HG02981 (cell line): Measurements from ENCODE around the gene QSOX1.

Experiments
- ATAC-seq: cut with Tn5 transposase; IDR thresholded peaks from one replicate; pipeline ENCODE4 v1.9.1; 2021; ENCODE audit warnings: mild to moderate bottlenecking, moderate library complexity; ENCODE audit not compliant: unreplicated experiment

Gene QSOX1

DNA sequence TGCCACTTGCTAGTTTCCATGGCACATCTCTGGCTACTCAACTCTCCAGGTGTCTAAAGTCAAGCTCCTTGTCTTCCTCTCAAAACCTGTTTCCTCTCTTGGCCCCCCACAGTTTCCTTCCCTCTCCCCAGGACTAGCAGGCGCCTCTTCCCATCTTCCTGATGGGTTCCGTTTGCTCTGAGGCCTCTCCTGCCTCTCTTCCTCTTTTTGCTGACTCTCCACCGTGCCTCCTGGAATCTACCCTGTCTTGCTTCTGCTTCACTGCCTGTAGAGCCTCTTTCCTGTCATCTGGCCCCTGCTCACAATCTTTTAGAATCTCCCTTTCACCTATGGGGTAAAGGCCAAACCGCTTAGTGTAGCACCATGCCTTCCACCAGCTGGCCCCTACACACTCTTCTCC lies 53.6 kb downstream of the QSOX1 start:
- no peak for ATAC-seq

GRCh38 chr1:180210008-180210620 lies 55.4 kb downstream of the QSOX1 start:
- no peak for ATAC-seq

GRCh38 chr1:180211156-180211859 lies 56.6 kb downstream of the QSOX1 start:
- ATAC-seq = no peak

DNA sequence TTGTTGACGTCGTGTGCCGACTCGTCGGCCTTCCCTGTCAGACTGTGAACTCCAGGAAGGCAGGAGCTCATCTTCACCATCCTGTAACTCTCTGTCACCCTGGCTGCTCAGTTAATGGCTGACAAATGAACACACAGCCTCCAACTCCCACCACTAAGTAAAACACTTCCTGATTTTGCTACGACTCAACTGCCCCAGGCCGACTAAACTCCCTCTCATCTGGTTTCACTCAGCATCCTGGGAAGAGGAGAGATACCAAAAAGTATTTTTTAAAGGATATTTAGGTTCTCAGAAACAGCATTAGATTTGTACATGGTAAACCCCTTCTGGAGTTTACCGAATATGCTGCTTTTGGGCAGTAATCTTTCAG lies 57.2 kb downstream of the QSOX1 start:
- ATAC-seq = no peak

DNA sequence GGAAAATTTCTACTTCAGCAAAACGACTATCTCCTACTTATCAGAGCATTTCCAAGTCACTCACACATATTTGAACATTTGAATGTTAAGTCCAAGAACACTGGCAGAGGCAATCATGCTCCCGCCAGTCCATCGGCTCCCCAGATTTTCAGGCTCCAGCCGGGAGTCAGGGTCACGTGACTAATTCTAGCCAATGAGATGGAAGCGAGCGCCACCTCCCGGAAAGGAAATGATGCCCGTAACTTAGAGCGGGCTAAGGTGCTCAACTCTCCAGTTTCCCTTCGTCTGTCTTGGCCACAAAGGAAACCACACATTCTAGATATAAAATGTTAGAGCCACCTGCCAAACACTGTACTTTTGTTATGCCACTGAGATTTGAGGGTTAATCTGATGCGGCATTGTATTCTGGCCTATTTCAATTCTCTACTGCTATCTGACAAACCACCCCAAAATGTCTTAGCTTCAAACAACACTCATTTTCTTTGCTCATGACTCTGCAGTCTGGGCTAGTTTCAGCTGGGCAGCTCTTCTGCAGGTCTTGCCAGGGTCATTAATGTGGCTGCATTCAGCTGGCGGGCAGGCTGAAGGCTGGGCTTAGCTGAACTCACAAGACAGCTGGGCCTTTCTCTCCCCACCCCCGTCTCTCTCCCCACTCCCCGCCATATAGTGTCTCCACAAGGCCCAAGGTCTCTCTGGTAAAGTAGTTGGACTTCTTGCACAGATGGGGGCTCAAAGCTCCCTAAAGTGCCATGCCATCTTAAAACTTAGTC lies 58.9 kb downstream of the QSOX1 start:
- ATAC-seq = no peak

- no peak for ATAC-seq
Measured at GRCh38 chr1:180215856-180216625, 61.4 kb downstream of the QSOX1 start.

DNA sequence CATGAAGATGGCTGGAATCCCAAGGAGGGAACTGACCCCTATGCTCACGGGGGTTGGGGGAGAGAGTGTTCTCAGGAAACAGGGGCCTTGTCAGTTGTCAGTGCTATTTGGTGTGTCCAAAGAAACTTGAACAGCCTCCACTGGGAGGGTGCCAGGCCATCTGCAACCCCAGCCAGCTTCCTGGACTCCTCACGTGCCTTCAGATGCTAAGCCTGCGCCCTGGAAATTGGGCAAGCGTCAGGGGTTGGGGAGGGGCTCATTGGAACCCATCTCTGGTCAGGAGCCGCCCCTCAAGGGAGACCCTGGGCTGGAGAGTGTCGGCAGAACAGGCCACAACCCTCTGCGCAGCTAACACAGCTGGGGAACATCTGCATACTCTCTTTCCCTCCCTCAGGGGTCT lies 62.3 kb downstream of the QSOX1 start:
- ATAC-seq = no peak

- ATAC-seq = no peak
Measured at GRCh38 chr1:180218806-180219765, 64.4 kb downstream of the QSOX1 start.

GRCh38 chr1:180219776-180220175 lies 65.1 kb downstream of the QSOX1 start:
- ATAC-seq = no peak

- ATAC-seq = no peak
Measured at GRCh38 chr1:180221462-180221861, 66.8 kb downstream of the QSOX1 start.

- no peak for ATAC-seq
Measured at GRCh38 chr1:180224902-180225301, 70.2 kb downstream of the QSOX1 start.

GRCh38 chr1:180225403-180225802 lies 70.7 kb downstream of the QSOX1 start:
- ATAC-seq = no peak

GRCh38 chr1:180227861-180228647 lies 73.4 kb downstream of the QSOX1 start:
- no peak for ATAC-seq

DNA sequence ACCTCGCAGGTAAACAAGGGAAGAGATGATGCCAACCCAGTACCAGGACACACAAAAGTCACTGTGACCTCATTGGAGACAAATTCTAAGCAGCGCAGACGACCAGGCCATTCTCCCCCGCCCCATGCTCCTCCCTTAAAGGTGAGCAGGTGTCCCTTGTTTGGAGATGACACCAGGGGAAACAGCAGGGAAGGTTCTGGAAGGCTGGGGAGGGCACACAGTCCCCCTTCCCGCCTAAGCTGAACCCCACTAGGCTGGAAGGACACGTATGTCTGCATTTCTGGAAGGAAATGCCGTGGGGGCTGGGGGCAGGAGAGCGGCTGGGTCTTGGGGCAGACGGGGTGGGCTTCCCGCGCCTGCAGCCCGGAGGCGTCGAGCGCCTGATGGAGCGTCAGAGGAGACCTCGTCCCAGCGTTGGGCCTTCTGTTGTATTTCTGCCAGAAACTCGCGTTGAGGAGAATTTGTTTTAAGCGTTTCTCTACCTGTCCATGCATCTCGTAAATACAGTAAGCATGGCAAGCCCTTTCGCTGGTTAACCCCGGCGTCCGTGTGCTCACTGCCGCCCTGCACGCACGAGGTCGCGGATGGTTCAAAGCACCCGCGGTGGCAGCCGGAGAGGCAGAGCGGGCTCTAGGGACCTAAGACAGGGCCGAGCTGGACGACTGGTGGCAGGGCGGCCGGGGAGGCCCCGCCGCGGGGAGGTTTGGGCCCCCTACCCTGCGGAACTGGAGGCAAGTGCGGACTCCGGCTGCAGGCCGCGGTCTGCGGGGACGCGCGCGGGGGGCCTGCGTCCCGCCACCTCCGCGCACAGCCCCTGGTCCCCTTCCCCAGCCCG lies 74.2 kb downstream of the QSOX1 start:
- ATAC-seq = peak; percentile 11

DNA sequence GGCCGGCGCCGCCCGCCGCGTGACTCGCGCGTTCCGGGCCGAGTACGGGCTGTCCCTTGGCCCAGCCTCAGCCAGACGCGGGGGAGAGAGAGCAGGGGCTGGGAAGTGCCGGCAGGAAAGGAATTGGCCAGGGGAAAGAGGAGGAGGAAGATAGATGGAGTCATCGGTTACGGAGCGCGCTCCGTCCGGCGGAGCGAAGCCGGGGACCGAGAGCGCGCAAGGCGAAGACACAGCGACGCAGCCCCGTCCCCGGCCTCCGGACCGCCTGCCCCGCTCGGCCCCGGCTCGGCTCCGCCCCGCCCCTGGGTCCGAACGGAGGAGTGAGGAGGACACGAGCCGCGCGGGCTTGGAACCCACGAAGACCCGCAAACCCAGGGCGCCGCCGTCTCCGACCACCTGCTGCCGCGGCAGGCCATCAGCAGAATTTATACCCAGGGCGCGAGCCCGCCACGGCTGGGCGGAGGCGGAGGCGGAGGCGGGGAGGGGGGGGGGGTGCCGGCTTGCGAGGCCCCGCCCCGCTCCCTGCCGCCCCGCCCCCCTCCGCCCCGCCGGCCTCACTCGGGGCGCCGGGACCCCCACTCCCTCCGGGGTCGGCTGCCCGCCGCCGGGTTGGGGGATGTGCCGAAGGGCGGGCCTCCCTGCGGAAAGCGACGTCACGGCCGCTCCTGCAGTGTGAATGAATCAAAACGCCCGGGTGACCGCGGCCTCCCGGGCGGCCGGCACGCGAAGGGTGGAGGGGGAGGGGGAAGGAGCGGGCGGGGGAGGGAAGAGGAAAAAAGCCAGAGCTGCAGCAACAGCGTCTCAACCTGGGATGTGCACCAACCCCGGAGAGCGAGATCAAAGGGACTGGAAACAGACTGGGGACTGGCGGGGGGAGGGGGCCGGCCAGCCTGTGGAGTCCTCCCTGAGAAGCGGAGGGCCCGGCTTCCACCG lies 75.1 kb downstream of the QSOX1 start, which contains the start of gene LHX4:
TSS of gene LHX4 (plus strand) at position 782 of the 933 bp plus-strand sequence. CDS start 266 bp downstream, outside the sequence.
- peak; percentile 37 for ATAC-seq

DNA sequence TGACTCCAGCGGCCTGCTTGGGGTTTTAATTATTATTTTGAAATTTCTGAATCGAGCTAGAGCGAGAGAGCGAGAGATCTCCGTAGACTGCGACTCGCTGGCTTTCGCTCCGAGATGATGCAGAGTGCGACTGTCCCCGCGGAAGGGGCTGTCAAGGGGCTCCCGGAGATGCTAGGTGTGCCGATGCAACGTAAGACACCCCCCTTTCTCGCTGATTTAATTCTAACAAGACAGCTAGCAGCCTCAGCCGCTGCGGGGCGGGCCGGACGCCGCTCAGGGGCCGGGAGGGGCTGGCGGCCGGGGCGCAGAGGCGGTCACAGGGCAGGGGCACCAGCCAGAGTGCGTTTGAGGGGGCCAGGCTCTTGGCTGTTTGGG lies 75.7 kb downstream of the QSOX1 start:
- peak; percentile 21 for ATAC-seq

- ATAC-seq = peak; percentile 20
Measured at GRCh38 chr1:180230791-180231505, 76.3 kb downstream of the QSOX1 start.
